SU-DHL-6 (cell line): ENCODE data around the gene CHST9.
"Not testable (repeated sequence)": the region's sequence is repeated elsewhere in the genome, so short reads cannot be mapped to it uniquely, and the experiment has no call there.

Experiments used
- H2AFZ ChIP-seq: fragments of 200-600 bp; sonication (generic); 2 replicates; pipeline ENCODE4 v1.6.1; 2014; ENCODE audit warnings: low read depth, mild to moderate bottlenecking, moderate library complexity, mixed read lengths, antibody characterized with exemption, low read length; ENCODE audit not compliant: severe bottlenecking
- H3F3A ChIP-seq: fragments of 200-600 bp; shearing (Covaris generic); 2 replicates; pipeline ENCODE4 v1.6.0; 2016; ENCODE audit warnings: antibody characterized with exemption, mild to moderate bottlenecking; ENCODE audit not compliant: insufficient read depth
- H3K27ac ChIP-seq: fragments of 200-600 bp; sonication (generic); 2 replicates; pipeline ENCODE4 v1.5.1; 2016; ENCODE audit warnings: low read depth, mild to moderate bottlenecking, low read length, moderate library complexity, mixed read lengths
- H3K27me3 ChIP-seq: fragments of 200-600 bp; sonication (generic), shearing (Covaris generic); 2 replicates; pipeline ENCODE4 v1.6.0; 2014; ENCODE audit warnings: mild to moderate bottlenecking, low read length
- H3K36me3 ChIP-seq: fragments of 200-600 bp; sonication (generic); 2 replicates; pipeline ENCODE4 v1.6.1; 2014; ENCODE audit warnings: mild to moderate bottlenecking, low read length, mixed read lengths
- H3K4me2 ChIP-seq: fragments of 300-600, 200-600 bp; shearing (Covaris generic), sonication (generic); 2 replicates; pipeline ENCODE4 v1.6.0; 2014; ENCODE audit warnings: low read length, low read depth, mild to moderate bottlenecking; ENCODE audit not compliant: poor library complexity, severe bottlenecking
- H3K4me3 ChIP-seq: fragments of 200-600 bp; sonication (generic); 2 replicates; pipeline ENCODE4 v1.5.1; 2014; ENCODE audit warnings: antibody characterized with exemption, low read length, mild to moderate bottlenecking, mixed read lengths; ENCODE audit not compliant: insufficient read depth, poor library complexity, severe bottlenecking
- H3K79me2 ChIP-seq: fragments of 200-600 bp; sonication (generic); 2 replicates; pipeline ENCODE4 v1.6.1; 2014; ENCODE audit warnings: mild to moderate bottlenecking, low read length, moderate library complexity; ENCODE audit not compliant: insufficient read depth
- H3K9ac ChIP-seq: fragments of 200-600 bp; sonication (generic); 2 replicates; pipeline ENCODE4 v1.7.0; 2014; ENCODE audit warnings: mild to moderate bottlenecking, low read length
- H3K9me2 ChIP-seq: fragments of 200-600 bp; sonication (generic); replicated peaks from 2 replicates; pipeline ENCODE4 v1.6.1; 2014; ENCODE audit warnings: low read length; ENCODE audit not compliant: insufficient read depth
- H3K9me3 ChIP-seq: fragments of 200-600 bp; sonication (generic); 2 replicates; pipeline ENCODE4 v1.6.1; 2014; ENCODE audit warnings: low read length, mixed read lengths; ENCODE audit not compliant: insufficient read depth
- H4K20me1 ChIP-seq: fragments of 200-600 bp; sonication (generic); 2 replicates; pipeline ENCODE4 v1.6.1; 2014; ENCODE audit warnings: low read depth, mild to moderate bottlenecking, antibody characterized with exemption, low read length, moderate library complexity, mixed read lengths
- EZH2phosphoT487 ChIP-seq: fragments of 200-600 bp; sonication (generic), shearing (Covaris generic); conservative IDR thresholded peaks from 2 replicates; pipeline ENCODE4 v1.6.1; 2018; ENCODE audit warnings: mild to moderate bottlenecking, antibody characterized with exemption, low read length, moderate library complexity, mixed read lengths
- TF ChIP-seq, protein P1 (sequence below): fragments of 200-600 bp; sonication (generic); IDR thresholded peaks from one replicate; pipeline ENCODE4 v1.5.1; 2017; ENCODE audit warnings: antibody characterized with exemption, mild to moderate bottlenecking, low read length, moderate library complexity; ENCODE audit not compliant: insufficient read depth, poor library complexity, severe bottlenecking

The CHST9 gene

DNA sequence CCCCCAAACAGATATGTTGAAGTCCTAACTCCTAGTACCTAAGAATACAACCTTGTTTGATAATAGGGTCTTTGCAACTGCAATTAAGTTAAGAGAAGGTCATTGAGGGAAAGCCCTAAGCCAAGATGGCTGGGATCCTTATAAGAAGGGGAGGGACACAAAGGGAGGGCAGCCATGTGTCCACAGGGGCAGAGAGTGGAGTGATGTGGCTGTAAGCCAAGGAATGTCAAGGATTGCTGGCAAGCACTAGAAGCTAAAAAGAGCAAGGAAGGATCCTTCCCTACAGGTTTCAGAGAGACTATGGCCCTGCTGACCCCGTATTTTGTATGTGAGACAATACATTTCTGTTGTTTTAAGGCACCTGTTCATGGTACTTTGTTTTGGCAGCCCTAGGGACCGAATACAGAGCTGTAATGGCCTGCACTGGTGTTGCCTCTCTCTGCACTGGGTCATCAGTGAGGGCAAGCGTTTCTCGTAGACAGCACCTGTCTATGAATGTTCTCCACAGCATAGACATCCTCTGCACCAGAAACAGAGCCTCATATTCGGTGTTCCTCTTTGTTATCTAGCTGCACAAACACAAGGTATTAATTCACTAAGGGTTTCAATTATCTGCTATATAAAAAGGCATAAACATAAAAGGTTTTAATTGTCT, 244.2 kb downstream of the CHST9 start:
- Histone ChIP-seq H3K4me2 (no peak overlapping the region), H3K27ac (no peak overlapping the region), H3K9me3 (no peaks in the 10 kb centered on the region), H3K9me2 (no peaks in the 10 kb centered on the region), H3K27me3 (no peaks in the 10 kb centered on the region), H3K9ac (no peak overlapping the region), H3K36me3 (no peaks in the 10 kb centered on the region), H4K20me1 (no peaks in the 10 kb centered on the region), H2AFZ (peak overlapping the region; percentile 30), H3K4me3 (no peak overlapping the region), H3F3A (no peaks in the 10 kb centered on the region), H3K79me2 (no peaks in the 10 kb centered on the region)
- TF ChIP-seq, protein P1, sequence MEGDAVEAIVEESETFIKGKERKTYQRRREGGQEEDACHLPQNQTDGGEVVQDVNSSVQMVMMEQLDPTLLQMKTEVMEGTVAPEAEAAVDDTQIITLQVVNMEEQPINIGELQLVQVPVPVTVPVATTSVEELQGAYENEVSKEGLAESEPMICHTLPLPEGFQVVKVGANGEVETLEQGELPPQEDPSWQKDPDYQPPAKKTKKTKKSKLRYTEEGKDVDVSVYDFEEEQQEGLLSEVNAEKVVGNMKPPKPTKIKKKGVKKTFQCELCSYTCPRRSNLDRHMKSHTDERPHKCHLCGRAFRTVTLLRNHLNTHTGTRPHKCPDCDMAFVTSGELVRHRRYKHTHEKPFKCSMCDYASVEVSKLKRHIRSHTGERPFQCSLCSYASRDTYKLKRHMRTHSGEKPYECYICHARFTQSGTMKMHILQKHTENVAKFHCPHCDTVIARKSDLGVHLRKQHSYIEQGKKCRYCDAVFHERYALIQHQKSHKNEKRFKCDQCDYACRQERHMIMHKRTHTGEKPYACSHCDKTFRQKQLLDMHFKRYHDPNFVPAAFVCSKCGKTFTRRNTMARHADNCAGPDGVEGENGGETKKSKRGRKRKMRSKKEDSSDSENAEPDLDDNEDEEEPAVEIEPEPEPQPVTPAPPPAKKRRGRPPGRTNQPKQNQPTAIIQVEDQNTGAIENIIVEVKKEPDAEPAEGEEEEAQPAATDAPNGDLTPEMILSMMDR = no peak
- no peak for TF ChIP-seq EZH2phosphoT487

DNA sequence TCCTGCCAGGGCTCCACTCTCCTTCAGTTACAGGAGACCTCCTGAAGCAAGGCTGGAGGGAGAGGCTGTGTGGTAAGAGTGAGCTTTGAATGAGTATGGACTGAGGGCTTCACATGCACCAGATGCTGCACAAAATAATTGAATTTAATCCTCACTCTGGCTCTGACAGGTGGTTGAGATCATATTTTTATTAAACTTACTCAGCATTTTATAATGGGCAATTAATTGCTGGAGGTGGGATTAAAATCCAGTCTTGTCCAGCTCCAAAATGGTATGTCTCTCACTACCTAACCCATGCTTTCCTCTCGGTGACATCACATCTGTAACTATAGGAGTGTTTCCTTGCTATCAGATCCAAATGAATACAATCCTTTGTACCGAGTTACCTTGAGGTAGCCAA, 253.4 kb downstream of the CHST9 start:
- Histone ChIP-seq H3K79me2 (no peaks in the 10 kb centered on the region), H3F3A (no peaks in the 10 kb centered on the region), H4K20me1 (no peaks in the 10 kb centered on the region), H3K9me2 (no peaks in the 10 kb centered on the region), H3K27me3 (no peaks in the 10 kb centered on the region), H3K27ac (no peak overlapping the region), H2AFZ (no peak overlapping the region), H3K36me3 (no peaks in the 10 kb centered on the region), H3K4me3 (no peak overlapping the region), H3K4me2 (no peak overlapping the region), H3K9ac (no peak overlapping the region), H3K9me3 (no peaks in the 10 kb centered on the region)
- TF ChIP-seq EZH2phosphoT487 = no peak
- TF ChIP-seq, protein P1 = no peak

DNA sequence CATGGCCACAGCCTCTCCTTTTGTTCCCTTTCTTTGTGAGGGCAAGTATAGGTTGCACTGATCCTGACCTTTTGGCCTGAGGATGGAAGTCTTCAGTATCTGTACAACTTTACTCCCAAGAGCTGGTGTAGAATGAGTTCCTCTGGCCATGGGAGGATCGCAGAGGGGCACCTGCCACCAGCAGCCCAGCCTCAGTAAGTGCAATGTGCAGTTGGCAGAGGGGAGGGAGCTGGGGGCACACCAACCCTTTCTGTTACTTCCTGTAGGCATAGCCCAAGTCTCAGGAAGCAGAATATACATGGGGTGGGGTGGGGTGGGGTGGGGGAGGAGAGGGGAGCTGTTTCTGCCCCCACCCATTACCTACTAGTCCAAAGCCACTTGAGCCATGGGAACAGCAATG, 254.5 kb downstream of the CHST9 start:
- Histone ChIP-seq H3K9me3 (no peaks in the 10 kb centered on the region), H3K36me3 (no peaks in the 10 kb centered on the region), H3K4me2 (no peak overlapping the region), H3K9me2 (no peaks in the 10 kb centered on the region), H3K27ac (no peak overlapping the region), H3F3A (no peaks in the 10 kb centered on the region), H3K79me2 (no peaks in the 10 kb centered on the region), H3K4me3 (no peak overlapping the region), H2AFZ (no peak overlapping the region), H3K27me3 (no peaks in the 10 kb centered on the region), H3K9ac (no peak overlapping the region), H4K20me1 (no peaks in the 10 kb centered on the region)
- no peak for TF ChIP-seq EZH2phosphoT487

DNA sequence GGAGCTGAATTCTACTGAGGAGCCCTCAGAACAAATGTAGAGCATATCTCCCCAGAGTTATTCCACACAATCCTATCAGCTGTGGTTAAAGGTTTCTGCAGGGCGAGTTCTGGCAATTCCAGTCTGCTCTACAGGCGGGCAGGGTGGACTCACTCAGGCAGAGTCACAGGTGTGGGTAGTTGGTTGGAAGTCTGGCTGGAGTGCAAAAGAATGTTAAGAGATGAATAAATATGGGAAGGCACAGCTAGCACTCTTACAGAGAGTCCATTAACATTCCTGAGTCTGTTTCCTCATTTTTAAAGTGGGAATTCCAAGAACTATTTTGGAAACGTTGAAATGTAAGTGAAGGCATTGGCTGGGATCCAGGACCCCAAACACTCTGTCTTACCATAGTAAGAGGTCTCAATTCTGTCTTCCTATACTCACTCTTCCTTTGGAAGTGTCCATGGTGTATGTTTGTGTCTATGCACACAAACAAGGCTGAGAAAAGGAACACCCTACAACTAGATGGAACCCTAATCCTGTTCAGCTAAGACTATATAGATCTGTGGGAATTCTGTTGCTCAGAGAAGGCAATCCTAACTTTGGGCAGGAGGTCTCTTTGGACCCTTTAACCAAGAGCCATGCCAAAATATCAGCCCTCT, 256.3 kb downstream of the CHST9 start:
- Histone ChIP-seq H3K27ac (no peak overlapping the region), H3K9me3 (no peaks in the 10 kb centered on the region), H3K36me3 (no peaks in the 10 kb centered on the region), H3K79me2 (no peaks in the 10 kb centered on the region), H3K27me3 (no peaks in the 10 kb centered on the region), H3K4me2 (no peak overlapping the region), H3F3A (no peaks in the 10 kb centered on the region), H4K20me1 (no peaks in the 10 kb centered on the region), H3K9ac (no peak overlapping the region), H3K9me2 (no peaks in the 10 kb centered on the region), H2AFZ (no peak overlapping the region), H3K4me3 (no peak overlapping the region)
- TF ChIP-seq, protein P1 = no peak
- TF ChIP-seq EZH2phosphoT487 = no peak

DNA sequence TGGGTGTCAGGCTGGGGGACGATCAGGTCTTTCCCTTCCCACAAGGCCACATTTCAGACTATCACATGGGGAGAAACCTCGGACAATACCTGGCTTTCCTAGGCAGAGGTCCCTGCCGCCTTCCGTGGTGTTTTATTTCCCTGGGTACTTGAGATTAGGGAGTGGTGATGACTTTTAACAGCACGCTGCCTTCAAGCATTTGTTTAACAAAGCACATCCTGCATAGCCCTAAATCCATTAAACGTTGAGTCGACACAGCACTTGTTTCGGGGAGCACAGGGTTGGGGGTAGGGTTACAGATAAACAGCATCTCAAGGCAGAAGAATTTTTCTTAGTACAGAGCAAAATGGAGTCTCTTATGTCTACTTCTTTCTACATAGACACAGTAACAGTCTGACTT, 257.3 kb downstream of the CHST9 start:
- not testable (repeated sequence) for H3K27me3 ChIP-seq, H3K27ac ChIP-seq, H3K9me3 ChIP-seq, H4K20me1 ChIP-seq, H3K36me3 ChIP-seq, H3K4me3 ChIP-seq, H2AFZ ChIP-seq, H3K9me2 ChIP-seq, H3K9ac ChIP-seq, H3F3A ChIP-seq, H3K4me2 ChIP-seq, H3K79me2 ChIP-seq
